GM18499 (cell line): ENCODE data around the gene LONP2.
A peak's percentile ranks its signal among the peaks of the same experiment; 100 is the strongest.
"Not testable (repeated sequence)": the region's sequence is repeated elsewhere in the genome, so short reads cannot be mapped to it uniquely, and the experiment has no call there.

Source experiments
- ATAC-seq: cut with Tn5 transposase; IDR thresholded peaks from one replicate; pipeline ENCODE4 v1.9.1; 2021; ENCODE audit warnings: moderate number of reproducible peaks; ENCODE audit not compliant: insufficient read depth, unreplicated experiment

Gene LONP2

GRCh38 chr16:48383877-48384519 is 139.9 kb downstream of the LONP2 start:
- no peak for ATAC-seq

- peak; percentile 34 for ATAC-seq
Observed at GRCh38 chr16:48384520-48385252, 140.6 kb downstream of the LONP2 start.

GRCh38 chr16:48385253-48386150 is 141.4 kb downstream of the LONP2 start, which contains the start of gene SIAH1:
TSS of gene SIAH1 (minus strand) at chr16:48385413. CDS start at chr16:48362428, 22,985 bp downstream.
- ATAC-seq: peak; percentile 33

- no peak for ATAC-seq
Observed at GRCh38 chr16:48386559-48387312, 142.6 kb downstream of the LONP2 start.

- ATAC-seq: no peak
Observed at GRCh38 chr16:48392407-48392806, 148.3 kb downstream of the LONP2 start.

GRCh38 chr16:48393485-48394354 is 149.6 kb downstream of the LONP2 start:
- no peak for ATAC-seq

- ATAC-seq: no peak
Observed at GRCh38 chr16:48394355-48394703, 150.2 kb downstream of the LONP2 start.

GRCh38 chr16:48395375-48395774 is 151.3 kb downstream of the LONP2 start:
- ATAC-seq: no peak

GRCh38 chr16:48402547-48402946 is 158.4 kb downstream of the LONP2 start:
- not testable (repeated sequence) for ATAC-seq

GRCh38 chr16:48405153-48405552 is 161.1 kb downstream of the LONP2 start:
- ATAC-seq: no peak

GRCh38 chr16:48405907-48406306 is 161.8 kb downstream of the LONP2 start:
- ATAC-seq: no peak
